Stimulated activated CD8-positive, alpha-beta memory T cell treated with anti-CD3 and anti-CD28 coated beads, Interleukin-12 subunit alpha, Interleukin-12 subunit beta, amount 100 ng/mL, for 1 hour (primary cell): Measurements from ENCODE around the gene MVB12B.
"Not testable (repeated sequence)": the region's sequence is repeated elsewhere in the genome, so short reads cannot be mapped to it uniquely, and the experiment has no call there.

Experiments
- DNase-seq: peaks from one replicate; pipeline ENCODE4 v3.0.0-alpha.2; 2020; ENCODE audit warnings: low read depth

The MVB12B gene

DNA sequence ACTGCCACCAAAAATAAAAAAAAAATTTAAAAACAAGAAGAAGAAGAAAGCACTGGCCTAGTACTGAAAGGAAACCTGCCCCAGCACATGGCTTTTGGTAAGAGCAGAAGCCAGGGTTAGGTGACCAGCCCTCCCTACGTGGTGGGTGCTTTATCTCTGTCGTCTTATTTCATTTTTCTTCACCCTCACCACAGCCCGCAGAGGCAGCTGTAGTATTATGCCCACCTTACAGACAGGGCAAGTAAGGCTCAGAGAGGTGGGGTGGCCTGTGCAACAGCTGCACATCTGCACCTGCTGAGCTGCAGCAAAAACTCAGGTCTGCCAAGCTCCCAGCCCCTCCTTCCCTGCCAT lies 146.3 kb downstream of the MVB12B start:
- no peak for DNase-seq

GRCh38 chr9:126474206-126474765 lies 147.7 kb downstream of the MVB12B start:
- no peak for DNase-seq

- no peak for DNase-seq
Observed at GRCh38 chr9:126474786-126475485, 148.3 kb downstream of the MVB12B start.

DNA sequence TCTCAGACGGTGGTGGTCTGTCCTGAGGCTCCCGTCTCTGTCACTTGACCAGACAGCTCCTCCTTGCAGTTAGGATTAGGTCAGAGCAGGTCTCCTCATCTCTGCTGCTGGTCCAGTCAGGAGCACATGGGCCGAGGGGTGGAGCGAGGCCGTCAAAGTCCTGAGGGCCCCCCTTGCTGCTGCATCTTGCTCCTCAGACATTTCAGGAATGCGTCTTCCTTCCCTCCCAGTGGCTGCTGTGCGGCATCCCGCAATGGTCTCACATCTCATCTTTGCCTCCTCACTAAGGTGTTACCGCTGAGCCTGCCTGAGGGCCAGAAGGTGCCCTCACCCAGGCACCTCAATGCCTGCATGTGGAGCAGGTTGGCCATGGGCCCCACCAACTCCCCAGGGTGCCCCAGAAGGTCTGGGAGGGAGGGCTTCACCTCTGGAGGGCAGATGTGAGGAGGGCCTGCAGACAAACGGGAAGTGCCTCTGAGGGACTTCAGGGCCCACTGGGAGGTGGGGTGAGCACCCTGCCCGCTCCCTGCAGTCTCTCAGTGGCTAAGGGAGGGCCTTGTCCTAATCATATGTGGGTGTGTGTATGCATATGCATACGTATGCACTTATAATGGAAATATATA lies 149.4 kb downstream of the MVB12B start:
- DNase-seq = no peak

DNA sequence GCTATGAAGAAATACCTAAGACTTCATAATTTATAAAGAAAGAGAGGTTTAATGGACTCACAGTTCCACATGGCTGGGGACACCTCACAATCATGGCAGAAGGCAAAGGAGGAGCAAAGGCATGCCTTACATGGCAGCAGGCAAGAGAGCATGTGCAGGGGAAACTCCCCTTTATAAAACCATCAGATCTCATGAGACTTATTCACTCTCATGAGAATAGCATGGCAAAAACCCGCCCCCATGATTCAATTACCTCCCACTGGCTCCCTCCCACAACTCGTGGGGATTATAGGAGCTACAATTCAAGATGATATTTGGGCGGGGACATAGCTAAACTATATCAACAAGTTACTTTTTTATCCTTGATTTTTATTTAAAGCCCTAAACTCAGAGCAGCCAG lies 150.8 kb downstream of the MVB12B start:
- DNase-seq = not testable (repeated sequence)

GRCh38 chr9:126478216-126478981 lies 151.8 kb downstream of the MVB12B start:
- DNase-seq = no peak

DNA sequence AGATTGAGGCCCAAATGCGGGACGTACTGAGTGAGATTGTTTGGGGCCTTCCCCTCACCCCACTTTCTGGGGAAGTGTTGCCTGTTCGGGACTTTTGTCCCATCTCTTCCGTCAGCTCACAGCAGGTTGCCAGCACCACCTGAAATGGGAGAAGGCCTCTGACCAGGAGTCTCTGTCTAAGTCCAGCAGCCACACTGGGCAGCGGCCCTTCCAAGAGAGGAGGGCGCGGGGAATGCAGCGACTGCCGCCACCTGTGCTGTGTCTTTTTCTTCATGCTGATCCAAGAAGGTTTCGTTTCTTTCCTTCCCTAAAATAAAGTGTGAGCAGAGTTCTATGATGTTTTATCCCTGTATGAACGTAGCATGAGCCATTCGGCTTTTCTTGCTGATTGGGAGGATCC lies 152.9 kb downstream of the MVB12B start:
- no peak for DNase-seq

- DNase-seq = no peak
Observed at GRCh38 chr9:126480813-126481212, 154.2 kb downstream of the MVB12B start.

DNA sequence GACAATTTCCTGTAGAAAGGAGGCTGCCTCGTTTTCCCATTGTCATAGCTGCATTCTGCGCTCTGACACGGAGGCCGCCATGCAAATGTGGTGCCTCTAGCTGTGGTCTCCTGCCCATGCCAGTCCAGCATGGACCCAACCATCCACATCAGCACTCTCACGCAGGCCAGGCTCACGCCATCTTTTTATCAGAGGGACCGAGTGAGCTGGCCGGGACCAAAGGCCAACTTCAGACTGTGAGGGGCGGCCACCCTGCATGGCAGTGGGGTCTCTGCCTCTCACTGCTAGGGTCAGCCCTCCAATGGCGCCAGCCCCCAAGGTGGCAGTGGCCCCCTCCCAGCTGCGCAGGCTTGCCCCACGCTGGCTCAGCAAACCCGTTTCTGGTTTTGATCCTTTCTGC lies 155.2 kb downstream of the MVB12B start:
- DNase-seq = no peak

DNA sequence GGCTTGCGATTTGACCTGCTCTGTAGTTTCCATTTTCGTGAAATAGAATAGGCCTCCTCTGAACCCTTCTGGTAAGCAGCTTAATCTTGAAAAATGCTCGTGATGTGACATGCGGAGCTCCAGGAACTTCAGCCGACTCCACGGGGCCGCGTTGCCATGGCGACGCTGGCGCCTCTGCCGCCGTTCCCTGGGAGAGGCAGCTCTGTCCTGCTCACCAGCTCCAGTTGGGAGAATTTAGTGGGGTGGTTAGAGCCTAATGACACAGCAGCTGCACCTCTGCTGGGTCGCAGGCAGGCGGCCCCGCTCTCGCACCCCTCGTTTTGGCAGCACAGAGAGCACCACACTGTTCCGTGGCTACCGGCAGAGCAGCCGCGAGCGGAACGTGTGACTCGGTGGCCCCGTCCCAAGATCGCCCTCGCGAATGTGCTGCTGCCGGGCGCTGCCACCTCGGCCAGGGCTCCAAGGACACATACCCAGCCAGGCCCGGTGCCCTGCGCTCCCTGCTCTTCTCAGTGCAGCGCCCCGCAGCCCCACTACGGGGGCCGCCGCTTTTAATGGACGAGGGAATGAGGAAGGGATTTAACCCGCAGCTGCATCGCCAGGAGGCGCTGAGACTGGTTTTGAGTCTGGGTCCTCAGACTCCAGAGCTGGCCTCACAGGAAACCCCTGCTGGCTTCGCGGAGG lies 155.9 kb downstream of the MVB12B start:
- DNase-seq = no peak

- no peak for DNase-seq
Observed at GRCh38 chr9:126483468-126484073, 156.9 kb downstream of the MVB12B start.

DNA sequence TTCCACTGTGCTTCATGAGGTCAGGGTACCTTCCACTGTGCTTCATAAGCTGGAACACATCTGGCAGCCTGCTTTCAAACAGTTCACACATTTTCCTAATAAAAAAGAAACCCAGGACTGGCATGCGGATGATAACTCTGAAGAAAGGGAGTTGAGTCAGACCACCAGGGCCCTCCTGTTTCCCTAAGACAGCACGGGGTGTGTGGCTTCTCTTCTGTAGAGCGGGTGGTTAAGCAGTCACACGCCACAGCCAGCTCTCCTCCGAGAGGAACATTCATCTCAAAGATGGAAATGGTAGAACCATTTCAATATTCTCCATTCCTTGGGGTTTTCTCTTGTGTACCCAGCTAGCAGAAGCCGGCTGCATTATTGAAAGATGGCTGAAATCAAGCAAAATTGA lies 159.0 kb downstream of the MVB12B start:
- DNase-seq = no peak

DNA sequence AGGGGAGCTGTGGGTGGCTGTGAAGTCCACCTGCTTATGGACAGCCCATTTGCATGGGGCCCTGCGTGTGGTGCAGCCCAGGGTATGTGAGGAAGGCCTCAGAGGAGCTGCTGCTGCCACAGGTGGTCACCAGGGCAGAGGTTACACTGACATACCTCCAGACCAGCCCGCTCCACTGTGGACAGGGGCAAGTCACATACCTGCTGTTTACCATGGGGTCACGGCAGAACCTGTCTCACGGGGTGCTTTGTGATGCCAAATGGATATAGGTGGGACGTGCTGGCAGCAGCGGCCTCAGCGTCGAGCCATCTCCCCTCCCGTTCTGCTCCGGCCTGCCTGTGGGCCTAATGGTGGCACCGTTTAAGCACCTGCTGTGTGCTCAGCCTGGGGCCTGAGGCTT lies 159.6 kb downstream of the MVB12B start:
- no peak for DNase-seq

- no peak for DNase-seq
Observed at GRCh38 chr9:126487856-126488255, 161.2 kb downstream of the MVB12B start.

DNA sequence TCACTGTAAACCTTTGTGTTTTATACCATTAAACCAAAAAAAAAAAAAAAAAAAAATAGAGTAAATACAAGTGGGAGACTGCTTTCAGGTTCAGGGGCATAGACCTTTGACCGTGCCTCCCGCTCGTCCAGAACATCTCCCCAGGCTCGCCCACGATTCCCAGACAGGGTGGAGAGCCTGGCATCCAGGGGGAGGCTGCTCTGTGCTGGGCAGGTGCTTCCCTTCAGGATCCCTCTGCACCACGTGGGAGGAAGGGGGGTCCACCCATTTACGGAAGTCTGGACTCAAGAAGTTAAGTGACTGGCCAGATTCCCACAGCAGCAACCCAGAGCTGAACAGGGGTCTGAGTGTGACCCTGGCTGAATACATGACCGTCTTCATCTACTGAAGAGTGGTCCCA lies 161.7 kb downstream of the MVB12B start:
- DNase-seq = no peak

- DNase-seq = no peak
Observed at GRCh38 chr9:126488881-126489404, 162.3 kb downstream of the MVB12B start.

GRCh38 chr9:126489581-126490213 lies 163.1 kb downstream of the MVB12B start:
- DNase-seq = no peak

- no peak for DNase-seq
Observed at GRCh38 chr9:126490214-126490631, 163.6 kb downstream of the MVB12B start.

GRCh38 chr9:126490871-126491567 lies 164.4 kb downstream of the MVB12B start:
- DNase-seq = peak; percentile 43

DNA sequence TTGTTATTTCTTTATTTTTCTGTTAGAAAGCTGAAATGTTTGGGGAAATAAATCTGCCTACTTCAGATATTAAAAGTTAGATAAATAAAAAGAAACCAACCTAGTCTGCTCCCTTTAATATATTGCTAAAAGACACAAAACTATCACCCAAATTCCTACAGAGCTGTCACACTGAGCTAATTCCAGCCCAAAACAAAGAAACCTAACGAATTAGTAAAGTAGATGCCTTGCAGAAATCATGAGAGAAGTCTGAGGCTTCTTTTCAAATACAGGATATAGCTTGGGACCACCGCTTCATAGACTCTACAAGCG lies 164.9 kb downstream of the MVB12B start:
- DNase-seq = no peak

DNA sequence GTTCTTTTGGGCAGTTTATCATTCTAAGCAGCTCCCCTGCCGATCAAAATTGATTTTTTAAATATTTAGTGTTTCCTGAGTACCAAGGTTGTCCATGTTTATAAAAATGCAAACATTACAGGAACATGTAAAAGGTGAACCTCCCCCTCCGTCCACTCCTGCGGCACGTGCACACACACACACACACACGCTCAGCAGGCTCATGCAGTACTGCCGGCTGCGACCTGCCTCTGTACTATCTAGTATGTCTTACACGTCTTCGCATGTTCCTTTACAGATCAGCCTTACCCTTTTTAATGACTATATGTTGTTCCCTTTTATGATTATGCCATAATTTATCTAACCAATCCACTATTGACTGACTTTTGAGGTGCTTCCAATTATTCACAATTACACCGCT lies 165.3 kb downstream of the MVB12B start:
- no peak for DNase-seq
